Mammary epithelial cell (primary cell): ENCODE measurements around the gene KDM1B.

Source experiments
- EZH2 ChIP-seq: IDR thresholded peaks from 2 replicates; pipeline ENCODE4 v1.6.1; 2012; ENCODE audit warnings: low read length, inconsistent platforms, borderline replicate concordance
- TF ChIP-seq, protein P1 (sequence below), 2 donors: IDR thresholded peaks in 1 of 2; conservative IDR thresholded peaks in 1 of 2; 2 replicates each; pipeline ENCODE4 v1.5.1; 2011 to 2012; ENCODE audit warnings: inconsistent platforms in 2 of 2, low read length in 2 of 2, mild to moderate bottlenecking in 2 of 2, control low read depth in 1 of 2, low read depth in 1 of 2; ENCODE audit not compliant: insufficient read depth in 1 of 2; ENCODE audit errors: extremely low read depth in 1 of 2

DNA sequence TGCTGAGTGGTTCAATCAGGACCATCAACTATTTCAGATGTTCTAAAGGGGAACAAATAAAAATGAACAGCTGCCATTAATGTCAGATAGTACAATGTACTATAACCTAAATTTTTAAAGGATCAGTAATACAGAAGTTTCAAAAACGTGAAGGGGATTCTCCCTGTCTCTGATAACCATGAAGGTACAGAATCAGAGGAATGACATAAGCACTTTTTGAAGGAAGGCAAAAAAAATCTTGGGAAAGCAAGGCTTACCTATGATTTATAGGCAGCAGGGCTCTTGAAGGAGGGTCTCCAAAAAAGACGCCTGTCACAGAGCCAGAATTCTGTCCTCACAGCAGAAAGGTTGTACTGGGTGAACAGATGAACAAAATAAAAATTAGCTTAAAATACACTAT lies 89.0 kb downstream of the KDM1B start:
- TF ChIP-seq, protein P1, sequence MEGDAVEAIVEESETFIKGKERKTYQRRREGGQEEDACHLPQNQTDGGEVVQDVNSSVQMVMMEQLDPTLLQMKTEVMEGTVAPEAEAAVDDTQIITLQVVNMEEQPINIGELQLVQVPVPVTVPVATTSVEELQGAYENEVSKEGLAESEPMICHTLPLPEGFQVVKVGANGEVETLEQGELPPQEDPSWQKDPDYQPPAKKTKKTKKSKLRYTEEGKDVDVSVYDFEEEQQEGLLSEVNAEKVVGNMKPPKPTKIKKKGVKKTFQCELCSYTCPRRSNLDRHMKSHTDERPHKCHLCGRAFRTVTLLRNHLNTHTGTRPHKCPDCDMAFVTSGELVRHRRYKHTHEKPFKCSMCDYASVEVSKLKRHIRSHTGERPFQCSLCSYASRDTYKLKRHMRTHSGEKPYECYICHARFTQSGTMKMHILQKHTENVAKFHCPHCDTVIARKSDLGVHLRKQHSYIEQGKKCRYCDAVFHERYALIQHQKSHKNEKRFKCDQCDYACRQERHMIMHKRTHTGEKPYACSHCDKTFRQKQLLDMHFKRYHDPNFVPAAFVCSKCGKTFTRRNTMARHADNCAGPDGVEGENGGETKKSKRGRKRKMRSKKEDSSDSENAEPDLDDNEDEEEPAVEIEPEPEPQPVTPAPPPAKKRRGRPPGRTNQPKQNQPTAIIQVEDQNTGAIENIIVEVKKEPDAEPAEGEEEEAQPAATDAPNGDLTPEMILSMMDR (conservative IDR thresholded peaks at IDR 0.05 in 1 of 2, IDR thresholded peaks at IDR 0.05 in 1 of 2; ENCODE audit: extremely low read depth in 1 of 2, insufficient read depth in 1 of 2, low read depth in 1 of 2, low read length in 2 of 2) = no peak
- TF ChIP-seq EZH2 = no peak
